GM19328 (cell line): ENCODE data around the gene ZMYND19.
"Not testable (repeated sequence)": the region's sequence is repeated elsewhere in the genome, so short reads cannot be mapped to it uniquely, and the experiment has no call there.

ENCODE experiments used
- ATAC-seq: cut with Tn5 transposase; IDR thresholded peaks from one replicate; pipeline ENCODE4 v1.9.1; 2021; ENCODE audit warnings: mild to moderate bottlenecking, moderate library complexity; ENCODE audit not compliant: unreplicated experiment

ZMYND19 gene

GRCh38 chr9:137614631-137615386 is 24.5 kb upstream of the ZMYND19 start:
- ATAC-seq = no peak

DNA sequence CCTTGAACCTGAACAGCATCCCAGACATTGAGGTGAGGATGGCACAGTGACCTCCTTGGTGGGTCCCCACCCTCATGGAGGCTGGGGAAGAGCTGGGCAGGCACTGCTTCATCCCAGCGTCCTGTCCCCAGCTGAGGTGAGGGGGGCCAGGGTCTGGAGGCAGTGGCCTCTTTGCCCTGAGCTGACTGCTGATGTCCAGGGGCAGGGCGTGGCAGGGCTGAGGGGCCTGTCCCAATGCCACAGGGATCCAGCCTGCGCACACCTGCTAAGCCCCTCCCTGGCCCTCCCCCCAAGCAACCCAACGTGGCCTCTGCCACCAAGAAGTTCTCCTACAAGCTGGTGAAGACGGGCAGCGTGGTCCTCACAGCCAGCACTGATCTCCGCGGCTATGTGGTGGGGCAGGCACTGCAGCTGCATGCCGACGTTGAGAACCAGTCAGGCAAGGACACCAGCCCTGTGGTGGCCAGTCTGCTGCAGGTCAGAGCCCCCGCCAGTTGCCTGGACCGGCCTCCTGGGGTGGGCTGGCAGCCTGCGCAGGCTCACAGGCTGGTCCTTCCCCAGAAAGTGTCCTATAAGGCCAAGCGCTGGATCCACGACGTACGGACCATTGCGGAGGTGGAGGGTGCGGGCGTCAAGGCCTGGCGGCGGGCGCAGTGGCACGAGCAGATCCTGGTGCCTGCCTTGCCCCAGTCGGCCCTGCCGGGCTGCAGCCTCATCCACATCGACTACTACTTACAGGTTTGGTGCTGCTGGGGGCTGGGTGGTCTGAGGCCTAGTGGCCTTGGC is 23.6 kb upstream of the ZMYND19 start:
- no peak for ATAC-seq

DNA sequence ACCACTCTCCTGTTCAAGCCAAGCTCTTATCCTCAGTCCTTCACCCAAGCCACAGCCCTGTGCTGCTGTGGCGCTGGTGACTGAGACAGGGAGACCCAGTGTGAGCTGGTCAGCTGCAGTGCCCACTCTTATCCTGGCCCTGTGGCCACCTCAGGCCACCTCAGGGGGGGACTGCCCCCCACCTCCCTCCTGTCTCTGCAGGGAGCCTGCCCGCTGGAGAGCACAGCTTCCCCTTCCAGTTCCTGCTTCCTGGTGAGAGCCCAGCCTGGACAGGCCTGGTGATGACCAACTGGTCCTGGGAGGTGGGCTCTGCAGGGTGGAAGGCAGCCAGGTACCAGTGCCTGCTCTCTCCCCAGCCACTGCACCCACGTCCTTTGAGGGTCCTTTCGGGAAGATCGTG is 22.9 kb upstream of the ZMYND19 start:
- ATAC-seq = no peak

GRCh38 chr9:137612741-137613142 is 22.4 kb upstream of the ZMYND19 start:
- no peak for ATAC-seq

GRCh38 chr9:137611623-137612609 is 21.6 kb upstream of the ZMYND19 start:
- ATAC-seq = no peak

- ATAC-seq = no peak
These were observed 20.6 kb upstream of the ZMYND19 start for GRCh38 chr9:137610944-137611343.

DNA sequence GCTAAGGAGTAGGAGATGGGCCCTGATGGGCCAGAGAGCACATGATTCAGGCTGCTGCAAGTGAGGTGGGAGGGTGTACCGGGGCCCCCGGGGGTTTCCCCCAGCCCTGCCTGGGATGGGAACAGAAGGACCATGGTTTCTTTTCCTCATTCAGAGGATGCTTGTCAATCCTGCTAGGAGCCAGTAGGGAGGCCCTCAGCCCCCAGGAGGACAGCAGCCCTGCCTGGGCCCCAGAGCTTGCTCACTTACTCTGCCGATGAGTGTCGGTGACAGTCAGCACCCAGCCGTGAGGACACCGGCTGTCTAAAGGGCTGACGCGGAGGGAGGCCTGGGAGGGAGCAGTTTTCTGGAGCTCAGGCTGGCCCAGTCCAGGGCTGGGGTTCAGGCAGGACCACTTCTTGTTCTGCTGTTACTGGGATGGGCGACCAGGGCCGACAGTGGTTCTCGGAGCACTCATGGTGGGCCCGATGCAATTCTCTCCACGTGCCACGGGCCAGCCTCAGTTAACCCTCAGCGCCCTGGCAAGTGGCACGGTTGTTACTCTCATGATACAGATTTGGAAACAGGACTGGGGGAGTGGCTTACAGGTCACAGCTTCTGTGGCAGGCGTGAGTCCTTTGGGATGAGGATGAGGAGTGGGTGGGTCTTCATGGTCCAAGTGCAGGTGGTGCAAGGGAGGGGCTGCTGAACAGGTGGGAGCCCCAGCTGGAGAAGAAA is 17.0 kb upstream of the ZMYND19 start:
- no peak for ATAC-seq

DNA sequence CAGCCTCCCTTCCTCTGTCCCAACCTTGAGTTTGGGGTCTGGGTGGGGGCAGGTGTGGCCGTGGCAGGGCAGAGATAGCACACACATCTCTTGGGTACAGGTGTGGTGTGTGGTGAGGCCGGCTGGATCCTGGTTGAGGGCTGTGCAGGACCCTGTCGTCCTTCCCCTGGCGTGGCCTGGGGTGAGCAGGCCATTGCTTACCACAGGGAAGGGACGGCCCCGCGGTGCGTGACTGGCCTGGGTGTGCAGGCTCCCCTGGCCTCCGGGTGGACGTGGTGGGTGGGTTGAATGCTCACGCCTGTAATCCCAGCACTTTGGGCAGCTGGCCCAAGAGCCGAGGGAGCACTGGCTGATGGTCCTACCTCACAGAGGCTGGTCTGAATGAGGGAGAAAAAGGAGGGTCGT is 16.4 kb upstream of the ZMYND19 start:
- no peak for ATAC-seq

DNA sequence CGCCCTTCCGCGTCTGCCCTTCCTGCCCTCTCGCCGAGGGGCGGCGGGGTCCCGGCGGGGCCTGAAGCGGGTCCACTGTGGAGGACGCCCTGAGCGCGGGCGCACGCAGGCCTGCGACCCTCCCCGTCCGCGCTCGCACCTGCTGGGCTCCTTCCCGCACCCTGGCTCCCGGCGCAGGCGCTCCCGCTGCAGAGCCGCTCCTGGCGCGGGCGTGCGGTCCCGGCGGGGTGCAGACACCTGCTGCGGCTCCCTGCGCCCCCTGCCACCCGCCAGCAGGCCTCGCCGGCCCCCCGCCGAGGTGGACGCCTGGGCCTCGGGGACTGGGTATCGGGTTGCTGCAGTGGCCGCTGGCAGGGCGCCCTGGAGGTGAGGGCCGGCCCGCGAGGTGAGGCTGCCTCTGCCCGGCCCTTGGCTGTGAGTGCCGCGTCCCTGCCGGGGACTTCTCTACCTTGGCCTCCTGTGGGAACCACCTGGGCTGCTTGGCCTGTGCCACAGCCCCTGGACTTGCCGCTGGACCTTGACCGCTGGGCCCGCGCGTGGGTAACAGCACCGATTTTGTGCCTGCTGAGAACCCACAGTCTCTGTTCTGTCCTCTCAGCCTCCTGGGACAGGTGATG is 15.8 kb upstream of the ZMYND19 start:
- peak; percentile 5 for ATAC-seq

GRCh38 chr9:137605121-137606004 is 15.1 kb upstream of the ZMYND19 start, which contains the start of gene ARRDC1:
TSS of gene ARRDC1 (plus strand) at chr9:137605686. CDS start at chr9:137605718, 32 bp downstream.
- ATAC-seq = peak; percentile 76

- peak; percentile 3 for ATAC-seq
These were observed 14.2 kb upstream of the ZMYND19 start for GRCh38 chr9:137604345-137605086.

DNA sequence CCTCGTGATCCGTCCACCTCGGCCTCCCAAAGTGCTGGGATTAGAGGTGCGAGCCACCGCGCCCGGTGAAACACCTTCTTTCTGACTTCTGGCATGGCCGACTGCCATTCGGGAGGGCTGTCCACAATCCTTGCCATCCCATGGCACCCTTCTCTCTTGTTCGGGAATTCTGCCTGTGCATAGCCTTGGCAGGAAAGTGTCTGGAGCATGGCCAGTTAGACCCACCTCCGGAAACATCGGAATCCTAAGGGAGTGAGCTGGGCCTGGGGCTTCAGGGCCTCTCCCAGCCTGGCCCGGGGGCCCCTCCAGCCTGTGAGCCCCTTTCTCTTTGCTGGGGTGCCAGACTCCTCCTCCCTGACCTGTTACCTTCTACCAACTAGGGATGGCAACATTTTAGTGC is 13.6 kb upstream of the ZMYND19 start:
- ATAC-seq = no peak

GRCh38 chr9:137602661-137603060 is 12.3 kb upstream of the ZMYND19 start:
- ATAC-seq = no peak

GRCh38 chr9:137598943-137599342 is 8.6 kb upstream of the ZMYND19 start:
- ATAC-seq = no peak

DNA sequence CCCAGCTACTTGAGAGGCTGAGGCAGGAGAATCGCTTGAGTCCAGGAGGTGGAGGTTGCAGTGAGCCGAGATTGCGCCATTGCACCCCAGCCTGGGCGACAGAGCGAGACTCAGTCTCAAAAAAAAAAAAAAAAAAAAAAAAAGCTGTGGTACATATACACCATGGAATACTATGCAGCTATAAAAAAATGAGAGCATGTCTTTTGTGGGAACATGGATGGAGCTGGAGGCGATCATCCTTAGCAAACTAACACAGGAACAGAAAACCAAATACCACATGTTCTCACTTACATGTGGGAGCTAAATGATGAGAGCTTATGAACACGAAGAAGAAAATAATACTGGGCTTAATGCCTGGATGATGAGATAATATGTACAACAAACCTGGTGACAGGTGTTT is 6.3 kb upstream of the ZMYND19 start:
- ATAC-seq = not testable (repeated sequence)

GRCh38 chr9:137593176-137593575 is 2.9 kb upstream of the ZMYND19 start:
- ATAC-seq = no peak

- ATAC-seq = no peak
These were observed 2.5 kb upstream of the ZMYND19 start for GRCh38 chr9:137592767-137593166.

DNA sequence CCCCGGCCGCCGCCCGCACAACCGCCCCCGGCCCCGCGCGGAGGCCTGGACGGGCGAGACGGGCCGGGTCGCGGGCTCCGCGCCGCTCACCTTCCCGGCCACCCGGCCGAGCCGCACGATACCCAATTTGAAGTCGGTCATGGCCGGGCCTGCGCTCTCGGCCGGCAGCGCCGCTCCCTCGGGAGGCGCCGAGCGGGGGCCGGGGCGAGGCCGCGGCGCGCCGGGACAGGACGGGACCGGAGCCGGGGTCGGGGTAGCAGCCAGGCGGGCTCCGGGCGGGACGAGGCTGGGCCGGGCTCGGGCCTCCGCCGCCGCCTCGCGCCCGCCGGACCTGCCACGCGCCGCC is 216 bp downstream of the ZMYND19 start:
- no peak for ATAC-seq
